GM18498 (cell line): Measurements from ENCODE around the gene CSNK2A1.
"Not testable (repeated sequence)": the region's sequence is repeated elsewhere in the genome, so short reads cannot be mapped to it uniquely, and the experiment has no call there.

Experiments used
- ATAC-seq: cut with Tn5 transposase; IDR thresholded peaks from one replicate; pipeline ENCODE4 v1.9.1; 2021; ENCODE audit warnings: mild to moderate bottlenecking, moderate library complexity; ENCODE audit not compliant: unreplicated experiment

CSNK2A1 gene

DNA sequence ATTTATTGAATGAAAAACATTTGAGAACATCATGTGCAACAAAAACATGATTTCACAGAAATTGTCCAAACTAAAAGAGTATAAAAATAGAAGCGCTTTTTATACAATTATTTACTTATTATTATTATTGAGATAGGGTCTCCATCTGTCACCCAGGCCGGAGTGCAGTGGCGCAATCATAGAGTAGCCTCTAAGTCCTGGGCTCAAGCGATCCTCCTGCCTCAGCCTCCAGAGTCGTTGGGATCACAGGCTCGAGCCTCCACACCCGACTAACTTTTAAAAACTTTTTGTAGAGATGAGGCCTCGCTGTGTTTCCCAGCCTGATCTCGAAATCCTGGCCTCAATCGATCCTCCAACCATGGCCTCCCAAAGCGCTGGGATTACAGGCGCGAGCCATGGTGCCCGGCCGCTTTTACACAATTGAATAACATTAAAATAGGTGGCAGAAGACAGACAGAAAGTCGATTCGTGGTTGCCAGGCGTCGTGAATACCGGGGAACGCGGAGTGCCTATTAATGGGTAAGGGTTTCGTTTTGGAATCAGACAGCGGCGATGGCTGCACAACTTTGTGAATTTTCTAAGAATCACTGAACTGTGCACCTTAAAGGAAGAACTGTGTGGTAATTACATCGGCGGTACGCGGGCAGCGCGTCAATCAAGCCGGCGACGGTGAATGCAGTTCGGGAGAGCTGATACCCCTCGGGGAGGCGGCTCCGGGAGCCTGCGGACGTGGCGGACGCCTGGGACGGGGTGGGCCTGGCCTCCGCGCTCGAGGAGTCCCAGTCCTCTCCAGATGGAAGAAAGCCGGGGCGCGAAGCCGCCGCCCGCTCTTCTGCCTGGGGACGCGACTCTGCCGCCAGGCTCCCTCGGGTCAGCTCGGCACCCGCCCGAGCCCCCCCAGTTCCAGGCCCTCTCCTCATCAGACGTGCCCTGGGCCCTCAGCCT is 82.1 kb downstream of the CSNK2A1 start:
- ATAC-seq: peak; percentile 57

DNA sequence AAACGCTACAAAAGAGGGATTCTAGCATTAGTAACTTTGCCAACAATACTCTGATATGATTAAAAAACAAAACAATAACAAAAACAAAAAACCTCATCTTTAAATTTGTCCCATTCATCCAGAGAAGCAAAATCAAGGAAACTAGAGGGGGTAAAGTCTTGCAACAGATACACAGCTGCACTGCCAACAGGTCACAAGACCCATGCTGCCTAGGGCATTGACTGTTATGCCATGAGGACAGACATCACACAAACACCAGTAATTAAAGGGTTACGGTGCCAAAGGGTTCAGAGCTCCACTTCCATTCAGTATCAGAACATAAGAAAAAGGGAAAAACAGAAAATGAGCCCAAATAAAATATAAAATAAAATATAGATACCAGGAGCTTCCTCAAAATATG is 82.9 kb downstream of the CSNK2A1 start:
- no peak for ATAC-seq

DNA sequence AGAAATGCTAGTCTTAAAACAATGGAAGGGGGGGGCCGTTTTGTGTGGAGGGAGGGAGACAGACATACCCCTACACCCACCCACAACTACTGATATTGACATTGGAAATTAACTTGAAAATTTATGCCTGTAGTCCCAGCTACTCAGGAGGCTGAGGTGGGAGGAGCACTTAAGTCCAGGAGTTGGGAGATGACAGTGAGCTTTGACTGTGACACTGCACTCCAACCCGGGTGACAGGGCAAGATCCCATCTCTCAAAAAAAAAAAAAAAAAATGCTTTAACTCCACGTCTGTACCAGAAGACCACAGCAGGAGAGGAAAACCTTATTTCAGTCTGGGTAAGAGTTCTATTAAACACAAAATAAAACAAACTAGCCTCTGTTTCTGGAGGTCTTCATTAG is 83.4 kb downstream of the CSNK2A1 start:
- ATAC-seq: no peak

DNA sequence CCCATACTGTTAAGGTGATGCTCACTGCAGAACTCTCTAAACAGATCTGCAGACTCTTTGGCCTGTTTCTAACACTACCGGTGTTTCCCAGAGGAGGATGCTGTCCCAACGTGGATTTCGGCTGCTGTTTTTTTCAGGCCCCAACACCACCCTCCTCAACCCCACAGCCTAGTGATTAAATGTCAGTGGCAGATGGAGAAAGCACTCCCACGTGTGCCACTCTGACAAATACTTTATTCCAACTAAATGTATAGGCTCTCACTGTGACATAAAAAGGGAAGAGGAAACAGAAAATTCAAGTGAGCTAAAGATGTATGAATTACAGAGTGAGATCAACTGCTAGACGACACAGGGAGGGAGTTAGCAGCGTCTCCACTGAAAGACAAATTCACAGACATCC is 84.8 kb downstream of the CSNK2A1 start:
- ATAC-seq: no peak

DNA sequence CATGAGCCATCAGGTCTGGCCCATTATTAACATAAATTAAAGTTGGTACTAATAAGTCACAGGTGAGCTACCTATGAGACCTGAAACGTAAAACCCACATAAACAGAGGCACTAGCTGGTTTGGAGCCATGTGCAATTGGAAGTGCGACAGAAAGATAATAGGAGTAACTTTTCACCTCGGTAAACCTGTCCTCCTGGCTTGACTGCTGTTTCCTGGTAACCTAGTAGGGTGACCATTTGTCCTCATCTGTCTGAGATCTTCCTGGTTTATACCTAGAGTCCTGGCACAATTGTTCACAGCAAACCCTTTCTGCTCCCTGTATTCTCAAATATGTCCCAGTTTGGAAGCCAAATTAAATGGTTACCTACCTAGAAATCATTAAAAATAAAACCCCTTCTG is 88.6 kb downstream of the CSNK2A1 start:
- no peak for ATAC-seq

DNA sequence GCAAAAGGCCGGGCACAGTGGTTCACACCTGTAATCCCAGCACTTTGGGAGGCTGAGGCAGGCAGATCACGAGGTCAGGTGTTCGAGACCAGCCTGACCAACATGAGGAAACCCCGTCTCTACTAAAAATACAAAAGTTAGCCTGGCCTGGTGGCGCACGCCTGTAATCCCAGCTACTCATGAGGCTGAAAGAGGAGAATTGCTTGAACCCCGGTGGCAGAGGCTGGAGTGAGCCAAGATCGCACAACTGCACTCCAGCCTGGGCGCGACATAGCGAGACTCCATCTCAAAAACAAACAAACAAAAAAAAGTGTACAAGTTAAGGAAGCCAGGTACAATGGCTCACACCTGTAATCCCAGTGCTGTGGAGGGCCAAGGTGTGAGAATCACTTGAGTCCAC is 91.6 kb downstream of the CSNK2A1 start:
- ATAC-seq: not testable (repeated sequence)

DNA sequence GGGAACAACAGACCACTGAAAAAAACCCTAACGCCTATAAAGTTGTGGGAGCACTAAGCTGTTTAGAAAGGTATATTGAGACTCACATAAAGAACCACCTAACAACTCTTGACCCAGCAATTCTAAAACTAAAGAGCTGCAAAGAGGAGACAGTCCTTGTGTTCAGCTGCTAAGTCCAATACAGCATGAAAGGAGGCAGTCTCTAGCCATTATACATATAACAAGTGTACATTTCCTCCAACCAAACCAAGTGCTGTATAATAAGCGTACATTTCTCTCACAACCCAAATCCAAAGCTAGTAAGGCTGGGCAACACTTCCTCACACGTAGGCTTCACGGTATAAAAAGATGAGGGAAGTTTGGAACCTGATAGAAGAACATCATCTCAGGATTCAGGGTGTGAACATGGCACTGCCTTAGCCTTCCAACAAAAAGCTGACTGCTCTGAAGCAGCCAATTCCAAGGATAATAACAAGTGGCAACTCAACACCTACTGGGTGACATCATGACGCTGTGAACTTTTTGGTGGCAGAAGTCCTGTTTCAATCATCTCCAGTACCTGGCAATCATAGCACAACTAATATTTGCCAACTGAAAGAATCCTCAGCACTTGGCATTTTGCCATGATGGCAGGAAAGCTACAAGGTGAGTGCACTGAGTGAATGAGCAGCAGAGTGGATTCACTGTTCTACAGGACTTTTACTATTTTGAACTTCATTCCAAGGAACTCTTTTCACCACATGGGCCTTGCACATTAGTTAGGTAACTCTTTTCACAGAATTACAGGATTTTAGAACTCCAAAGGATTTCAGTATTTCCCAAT is 97.9 kb downstream of the CSNK2A1 start:
- no peak for ATAC-seq

DNA sequence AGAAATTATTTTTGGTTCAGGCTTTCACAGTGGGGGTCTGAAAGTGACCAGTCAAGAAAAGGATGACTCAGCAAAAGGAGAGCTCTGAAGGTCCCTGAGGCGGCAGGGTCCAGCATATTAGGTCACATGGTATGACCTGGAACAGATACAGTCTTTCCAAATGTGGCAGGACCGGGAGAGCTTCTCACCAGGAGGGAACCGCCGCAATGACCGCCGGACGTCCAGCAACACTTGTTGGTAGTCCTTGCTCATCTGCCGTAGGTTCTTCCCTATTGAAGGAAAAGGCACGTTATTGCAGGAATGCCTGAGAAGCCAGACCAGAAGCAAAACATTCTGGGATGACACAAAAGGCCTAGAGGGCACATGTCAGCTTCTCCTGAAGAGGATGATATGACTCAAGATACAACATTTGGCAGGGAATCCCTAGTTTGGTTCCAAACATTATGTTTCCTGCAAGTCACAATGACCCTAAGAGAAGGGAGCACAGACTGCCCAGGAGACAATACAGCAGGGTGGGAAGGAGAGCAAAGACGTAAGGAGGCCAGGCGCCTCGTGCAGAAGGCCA is 98.6 kb downstream of the CSNK2A1 start:
- no peak for ATAC-seq

DNA sequence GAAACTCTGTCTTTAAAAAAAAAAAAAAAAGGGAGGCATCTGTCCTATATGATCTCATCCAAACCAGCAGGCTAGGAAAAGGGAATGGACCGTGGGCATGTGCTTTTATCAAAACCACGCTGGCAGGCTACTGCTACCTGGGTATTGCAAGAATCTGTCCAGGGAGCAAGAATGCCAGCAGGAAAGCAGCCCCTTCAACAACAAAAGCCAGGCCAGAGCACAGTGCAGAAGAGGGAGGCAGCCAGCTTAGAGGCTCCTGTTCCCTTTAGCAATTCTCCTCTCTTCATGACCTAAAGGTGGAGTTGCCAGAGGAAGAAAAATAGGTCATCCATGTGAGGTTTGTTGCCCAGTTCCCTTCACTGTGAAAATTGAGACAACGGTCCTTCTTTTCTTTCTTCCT is 99.5 kb downstream of the CSNK2A1 start:
- no peak for ATAC-seq

DNA sequence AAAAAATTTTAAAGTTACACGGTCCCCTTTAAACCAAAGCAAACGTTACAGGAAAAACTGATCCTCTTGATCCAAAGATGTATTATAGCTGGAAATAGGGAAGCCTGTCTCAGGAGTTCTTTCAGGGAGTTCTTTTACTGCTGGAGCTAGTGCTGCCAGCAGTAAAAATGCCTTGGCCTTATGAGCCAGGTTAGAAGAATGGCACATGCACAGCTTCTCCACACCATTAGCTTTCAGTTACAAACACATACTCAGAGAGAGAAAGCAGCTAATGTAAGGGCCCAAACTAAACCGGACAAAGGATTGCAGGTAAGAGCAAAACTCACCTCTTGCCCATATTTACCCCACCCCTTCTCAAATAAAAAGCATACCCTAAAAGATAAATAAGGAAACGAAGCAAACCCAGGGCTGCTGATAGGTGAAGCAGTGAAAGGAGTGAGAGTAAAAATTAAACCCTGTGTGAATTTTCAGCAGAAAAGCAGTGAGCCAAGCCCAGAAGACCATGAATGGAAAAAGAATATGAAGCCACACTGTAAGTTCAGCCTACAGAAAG is 100.3 kb downstream of the CSNK2A1 start:
- no peak for ATAC-seq

DNA sequence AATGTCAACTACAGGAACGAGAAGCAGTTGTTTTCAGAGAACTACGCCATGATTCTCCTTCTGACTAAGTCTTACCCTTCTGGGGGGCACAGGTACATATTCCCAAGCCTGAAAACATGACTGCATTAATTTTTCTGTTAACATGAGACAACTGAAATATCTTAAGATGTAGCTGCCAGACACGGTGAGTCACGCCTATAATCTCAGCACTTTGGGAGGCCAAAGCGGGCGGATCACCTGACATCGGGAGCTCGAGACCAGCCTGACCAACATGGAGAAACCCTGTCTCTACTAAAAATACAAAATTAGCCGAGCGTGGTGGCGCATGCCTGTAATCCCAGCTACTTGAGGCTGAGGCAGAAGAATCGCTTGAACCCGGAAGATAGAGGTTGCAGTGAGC is 103.0 kb downstream of the CSNK2A1 start:
- ATAC-seq: no peak

DNA sequence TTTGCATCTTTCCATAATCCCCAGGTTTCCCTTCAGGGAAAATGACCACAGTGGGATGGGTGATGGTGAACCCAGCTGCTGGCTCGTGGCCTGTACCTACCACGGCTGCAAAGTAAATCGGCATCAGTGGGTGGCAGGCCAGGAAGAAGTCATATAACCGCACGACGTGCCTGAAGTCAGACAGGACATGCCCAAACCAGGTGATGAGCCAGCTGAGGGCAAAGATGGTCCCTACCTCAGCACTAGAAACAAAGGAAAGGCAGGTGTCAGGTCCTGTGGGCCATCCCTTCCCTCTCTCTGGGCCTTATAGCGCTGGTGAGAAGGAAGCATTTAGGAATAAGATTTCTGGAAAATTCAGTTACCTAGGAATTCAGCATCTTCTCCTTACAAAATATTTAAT is 103.4 kb downstream of the CSNK2A1 start:
- ATAC-seq: no peak

DNA sequence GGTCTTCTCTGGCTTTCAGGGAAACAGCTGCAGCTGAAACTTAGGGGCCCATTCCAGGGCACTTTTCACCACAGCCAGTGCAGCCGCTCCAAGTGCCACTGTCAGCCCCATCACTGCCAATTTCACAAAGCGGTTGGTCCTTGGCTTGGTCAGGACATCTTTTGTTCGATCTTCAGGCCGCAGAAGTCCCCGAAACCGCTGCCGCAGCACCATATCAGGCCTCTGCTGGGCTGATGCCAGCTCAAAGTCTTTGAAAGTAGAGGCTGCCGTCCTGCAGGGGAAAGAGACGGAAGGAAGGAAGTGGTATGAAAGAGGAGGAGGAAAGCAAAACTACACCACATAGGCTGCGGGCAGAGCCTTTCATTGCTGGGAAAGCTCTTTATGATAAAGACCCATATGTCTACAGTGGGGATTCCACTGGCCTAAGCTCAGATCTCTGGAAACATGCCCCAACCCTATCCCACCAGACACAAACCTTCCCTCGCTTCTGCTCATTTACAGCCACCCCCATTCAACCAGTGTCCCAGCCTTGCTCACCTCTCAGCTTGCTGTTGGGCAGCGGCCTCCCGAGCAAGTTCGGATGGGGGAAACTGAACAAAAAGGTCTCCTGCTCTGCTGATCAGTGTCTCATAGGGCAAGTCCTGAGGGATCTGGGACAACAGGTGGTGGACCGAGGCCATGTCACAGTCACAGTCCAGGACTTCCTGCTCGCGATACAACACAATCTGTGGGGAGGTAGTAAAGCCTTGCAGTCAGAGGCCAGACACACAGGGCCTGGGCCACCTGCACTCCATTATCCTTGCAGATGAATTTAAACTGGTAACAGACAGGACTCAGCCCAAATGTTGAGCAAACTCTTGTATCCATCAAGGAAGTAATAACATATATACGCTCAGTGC is 104.8 kb downstream of the CSNK2A1 start:
- no peak for ATAC-seq

DNA sequence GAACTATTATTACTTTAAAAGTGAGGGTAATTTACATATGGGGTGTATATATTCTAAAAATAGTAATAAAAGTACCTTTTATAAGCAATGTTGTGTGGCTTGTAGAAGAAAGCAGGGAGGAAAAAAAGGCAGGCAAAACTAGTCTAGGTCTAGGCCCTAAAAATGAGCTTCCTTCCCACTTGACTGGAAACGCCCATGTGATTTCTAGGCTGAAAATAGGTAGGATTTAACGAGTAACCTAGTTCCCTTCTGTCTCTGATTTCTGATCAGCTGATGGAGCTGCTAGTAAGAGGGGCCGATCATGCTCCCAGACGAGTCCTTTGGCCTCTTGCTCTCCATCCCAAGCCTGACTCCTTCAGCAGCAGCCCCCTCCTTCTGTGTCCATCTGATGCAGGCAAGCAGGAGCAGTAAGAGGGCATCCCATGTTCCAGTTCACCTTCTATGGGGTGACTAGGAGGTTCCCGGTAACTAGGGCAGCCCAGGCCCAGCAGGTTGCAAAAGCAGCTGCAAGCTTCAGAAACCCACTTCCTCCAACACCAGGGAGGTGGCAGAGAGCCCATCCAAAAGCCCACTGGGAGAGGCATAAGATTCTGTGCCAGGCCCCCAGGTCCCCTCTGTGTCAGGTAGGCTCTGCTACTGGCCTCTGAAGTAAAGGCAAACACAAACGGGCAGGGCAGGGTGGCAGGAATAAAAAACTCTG is 105.7 kb downstream of the CSNK2A1 start:
- ATAC-seq: no peak

DNA sequence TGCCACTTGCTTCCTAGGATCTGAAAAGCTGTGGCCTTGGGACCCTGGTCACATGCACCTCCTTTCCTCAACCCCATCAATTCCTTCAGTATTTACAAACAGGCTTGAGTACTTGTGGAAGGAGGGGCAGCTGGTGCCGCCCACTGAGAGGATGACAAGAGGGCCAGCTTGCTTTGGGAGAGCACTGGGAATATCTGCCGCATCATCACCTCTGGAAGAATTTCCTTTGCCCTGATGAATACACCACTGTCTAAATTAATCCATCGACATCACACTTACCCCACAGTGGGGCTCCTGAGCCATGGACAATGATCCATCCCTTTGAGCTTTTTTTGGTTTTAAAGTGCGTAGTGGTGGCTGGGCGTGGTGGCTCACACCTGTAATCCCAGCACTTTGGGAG is 107.1 kb downstream of the CSNK2A1 start:
- no peak for ATAC-seq

DNA sequence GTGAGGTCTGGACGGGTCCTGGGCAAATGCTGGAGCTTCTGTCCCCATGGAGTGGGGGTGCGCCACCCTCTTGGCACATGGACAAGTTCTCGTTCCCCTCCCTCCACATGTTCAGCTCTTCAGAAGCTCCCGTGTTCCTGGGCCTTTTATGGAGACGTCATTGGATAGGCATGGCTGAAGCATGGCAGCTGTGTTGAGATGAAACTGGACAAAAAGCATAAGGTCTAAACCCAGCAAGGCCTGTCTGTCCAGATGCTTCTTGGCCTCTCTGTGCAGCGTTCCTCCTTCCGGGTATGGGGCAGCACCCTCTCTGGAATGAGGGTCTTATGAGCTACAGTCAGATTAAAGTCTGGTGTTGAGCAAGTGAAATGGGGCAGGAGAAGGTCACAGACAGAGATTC is 108.0 kb downstream of the CSNK2A1 start:
- ATAC-seq: no peak

DNA sequence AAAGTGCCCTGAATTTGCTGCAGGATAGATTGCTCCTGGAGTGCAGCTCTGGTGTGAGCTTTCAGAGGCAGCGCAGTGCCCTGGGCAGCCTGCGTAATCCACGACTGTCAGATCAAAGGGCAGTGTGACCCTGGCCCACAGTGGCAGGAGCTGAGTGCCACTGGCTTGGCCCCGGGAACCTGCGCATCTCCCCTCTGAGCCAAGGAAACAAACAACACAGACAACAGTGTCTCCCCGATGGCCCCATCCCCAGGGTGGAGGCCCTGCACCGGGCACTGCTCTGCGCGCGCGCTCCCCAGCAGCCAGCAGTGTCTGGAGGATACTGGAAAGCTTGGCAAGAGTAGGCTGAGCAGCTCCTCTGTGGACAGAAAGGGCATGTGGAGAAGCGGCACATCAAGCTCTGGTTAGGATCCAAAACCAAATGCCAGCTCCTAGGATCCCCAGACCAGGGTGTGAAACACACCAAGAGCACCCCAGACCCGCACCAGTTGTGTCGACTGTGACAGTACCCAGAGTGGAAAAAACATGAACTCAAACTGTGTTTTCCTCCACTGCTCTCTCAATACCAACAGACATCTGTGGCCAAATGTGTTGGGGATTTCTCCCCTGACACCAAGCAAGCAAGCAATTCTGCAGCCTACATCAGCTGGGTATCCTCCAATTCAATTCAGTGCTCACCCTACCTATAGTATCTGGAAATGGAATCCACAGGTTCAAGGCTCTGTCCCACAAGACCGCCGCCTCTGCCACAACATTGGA is 108.8 kb downstream of the CSNK2A1 start:
- no peak for ATAC-seq

DNA sequence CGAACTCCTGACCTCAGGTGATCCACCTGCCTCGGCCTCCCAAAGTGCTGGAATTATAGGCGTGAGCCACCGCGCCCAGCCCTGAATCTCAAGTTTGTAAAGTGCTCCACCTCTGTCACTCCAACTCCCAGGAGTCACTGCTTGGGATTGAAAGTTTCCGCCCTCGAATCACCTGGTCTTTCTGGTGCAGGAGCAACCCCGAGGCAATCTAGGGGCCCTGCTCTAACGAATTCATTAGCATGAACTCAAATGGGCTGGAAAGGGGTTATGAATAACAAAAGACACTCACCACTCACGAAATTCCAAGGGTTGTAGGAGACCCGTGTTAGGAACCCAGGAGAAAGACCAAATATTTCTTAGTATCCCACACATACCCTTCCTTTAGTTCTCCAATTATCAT is 109.4 kb downstream of the CSNK2A1 start:
- no peak for ATAC-seq
